Measurements from ENCODE around the gene ATG13.

DNA sequence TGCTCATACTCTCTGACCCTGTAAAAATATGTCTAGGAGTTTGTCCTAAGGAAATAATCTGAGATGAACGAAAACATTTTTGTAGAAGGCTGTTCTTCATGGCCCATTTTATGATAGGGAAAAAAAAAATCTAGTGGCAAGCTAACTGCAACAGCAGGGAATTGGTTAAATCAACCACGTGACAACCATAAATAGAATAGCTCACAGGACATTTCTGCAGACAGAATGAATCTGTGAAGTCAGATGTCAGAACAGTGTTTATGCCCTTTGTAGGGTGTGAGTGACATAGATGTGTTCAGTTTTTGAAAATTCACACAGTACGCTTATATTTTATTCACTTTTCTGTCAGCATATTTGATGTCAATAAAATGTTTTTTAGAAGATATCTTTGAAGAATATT lies 67.0 kb downstream of the ATG13 start:
- TF ChIP-seq, protein P1, sequence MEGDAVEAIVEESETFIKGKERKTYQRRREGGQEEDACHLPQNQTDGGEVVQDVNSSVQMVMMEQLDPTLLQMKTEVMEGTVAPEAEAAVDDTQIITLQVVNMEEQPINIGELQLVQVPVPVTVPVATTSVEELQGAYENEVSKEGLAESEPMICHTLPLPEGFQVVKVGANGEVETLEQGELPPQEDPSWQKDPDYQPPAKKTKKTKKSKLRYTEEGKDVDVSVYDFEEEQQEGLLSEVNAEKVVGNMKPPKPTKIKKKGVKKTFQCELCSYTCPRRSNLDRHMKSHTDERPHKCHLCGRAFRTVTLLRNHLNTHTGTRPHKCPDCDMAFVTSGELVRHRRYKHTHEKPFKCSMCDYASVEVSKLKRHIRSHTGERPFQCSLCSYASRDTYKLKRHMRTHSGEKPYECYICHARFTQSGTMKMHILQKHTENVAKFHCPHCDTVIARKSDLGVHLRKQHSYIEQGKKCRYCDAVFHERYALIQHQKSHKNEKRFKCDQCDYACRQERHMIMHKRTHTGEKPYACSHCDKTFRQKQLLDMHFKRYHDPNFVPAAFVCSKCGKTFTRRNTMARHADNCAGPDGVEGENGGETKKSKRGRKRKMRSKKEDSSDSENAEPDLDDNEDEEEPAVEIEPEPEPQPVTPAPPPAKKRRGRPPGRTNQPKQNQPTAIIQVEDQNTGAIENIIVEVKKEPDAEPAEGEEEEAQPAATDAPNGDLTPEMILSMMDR (IDR thresholded peaks at IDR 0.05; ENCODE audit: insufficient read depth, low read length): no peak
- TF ChIP-seq GABPA (IDR thresholded peaks at IDR 0.05; ENCODE audit: low read depth): no peak
- TF ChIP-seq, protein P2, sequence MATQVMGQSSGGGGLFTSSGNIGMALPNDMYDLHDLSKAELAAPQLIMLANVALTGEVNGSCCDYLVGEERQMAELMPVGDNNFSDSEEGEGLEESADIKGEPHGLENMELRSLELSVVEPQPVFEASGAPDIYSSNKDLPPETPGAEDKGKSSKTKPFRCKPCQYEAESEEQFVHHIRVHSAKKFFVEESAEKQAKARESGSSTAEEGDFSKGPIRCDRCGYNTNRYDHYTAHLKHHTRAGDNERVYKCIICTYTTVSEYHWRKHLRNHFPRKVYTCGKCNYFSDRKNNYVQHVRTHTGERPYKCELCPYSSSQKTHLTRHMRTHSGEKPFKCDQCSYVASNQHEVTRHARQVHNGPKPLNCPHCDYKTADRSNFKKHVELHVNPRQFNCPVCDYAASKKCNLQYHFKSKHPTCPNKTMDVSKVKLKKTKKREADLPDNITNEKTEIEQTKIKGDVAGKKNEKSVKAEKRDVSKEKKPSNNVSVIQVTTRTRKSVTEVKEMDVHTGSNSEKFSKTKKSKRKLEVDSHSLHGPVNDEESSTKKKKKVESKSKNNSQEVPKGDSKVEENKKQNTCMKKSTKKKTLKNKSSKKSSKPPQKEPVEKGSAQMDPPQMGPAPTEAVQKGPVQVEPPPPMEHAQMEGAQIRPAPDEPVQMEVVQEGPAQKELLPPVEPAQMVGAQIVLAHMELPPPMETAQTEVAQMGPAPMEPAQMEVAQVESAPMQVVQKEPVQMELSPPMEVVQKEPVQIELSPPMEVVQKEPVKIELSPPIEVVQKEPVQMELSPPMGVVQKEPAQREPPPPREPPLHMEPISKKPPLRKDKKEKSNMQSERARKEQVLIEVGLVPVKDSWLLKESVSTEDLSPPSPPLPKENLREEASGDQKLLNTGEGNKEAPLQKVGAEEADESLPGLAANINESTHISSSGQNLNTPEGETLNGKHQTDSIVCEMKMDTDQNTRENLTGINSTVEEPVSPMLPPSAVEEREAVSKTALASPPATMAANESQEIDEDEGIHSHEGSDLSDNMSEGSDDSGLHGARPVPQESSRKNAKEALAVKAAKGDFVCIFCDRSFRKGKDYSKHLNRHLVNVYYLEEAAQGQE (IDR thresholded peaks at IDR 0.05; ENCODE audit: insufficient replicate concordance, low read depth): no peak
- no peak for TF ChIP-seq POLR2AphosphoS5 (IDR thresholded peaks at IDR 0.05; ENCODE audit: low read depth)
